GM21576 (cell line): ENCODE data around the gene METTL4.

Experiments
- ATAC-seq: cut with Tn5 transposase; IDR thresholded peaks from one replicate; pipeline ENCODE4 v1.9.1; 2021; ENCODE audit warnings: mild to moderate bottlenecking, moderate library complexity; ENCODE audit not compliant: unreplicated experiment

The METTL4 gene

DNA sequence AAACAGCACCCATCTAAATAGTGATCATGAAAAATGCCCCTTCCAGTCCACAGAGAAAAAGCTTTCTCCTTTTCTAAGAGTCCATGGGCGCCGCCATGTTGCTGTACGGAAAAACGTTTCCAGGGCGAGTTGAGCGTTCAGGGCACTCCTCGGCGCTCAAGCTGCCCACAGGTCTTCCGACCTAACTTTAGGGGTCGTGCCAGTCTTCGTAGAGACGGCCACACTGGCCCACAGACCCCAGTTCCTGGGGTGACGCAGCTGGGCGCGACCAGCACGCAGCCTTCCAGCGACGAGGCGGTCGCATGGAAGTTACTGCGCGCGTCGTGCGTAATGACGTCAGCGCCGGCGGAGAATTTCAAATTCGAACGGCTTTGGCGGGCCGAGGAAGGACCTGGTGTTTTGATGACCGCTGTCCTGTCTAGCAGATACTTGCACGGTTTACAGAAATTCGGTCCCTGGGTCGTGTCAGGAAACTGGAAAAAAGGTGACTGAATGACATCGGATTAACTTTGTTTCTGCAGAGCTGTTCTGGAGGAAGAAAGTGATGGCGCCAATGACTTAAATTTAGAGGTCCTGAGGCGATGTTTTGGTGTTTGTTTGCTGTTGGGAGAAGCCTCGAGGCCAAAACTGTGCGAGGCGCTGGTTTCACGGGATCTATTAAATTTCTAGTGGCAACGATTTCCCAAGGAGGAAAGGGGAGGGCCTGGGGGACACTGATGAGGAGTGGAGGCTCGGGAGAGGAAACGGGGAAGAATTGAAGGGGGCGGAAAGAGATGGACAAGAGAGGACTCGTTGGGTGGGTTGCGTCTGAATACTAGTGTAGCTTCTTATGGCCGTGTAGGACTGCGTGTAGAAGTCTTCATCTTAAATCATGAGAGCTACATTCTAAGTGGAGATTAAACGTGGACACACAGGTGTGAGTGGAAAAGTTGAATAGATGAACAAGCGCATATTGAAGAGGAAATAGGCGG lies at the start of gene METTL4, which contains the start of gene NDC80:
METTL4 (minus strand) TSS at position 306 of the 971 bp plus-strand sequence. CDS start 4,289 bp downstream, outside the sequence.
NDC80 (plus strand) TSS at position 358 of the 971 bp plus-strand sequence. CDS start 1,429 bp downstream, outside the sequence.
- ATAC-seq, result peak; percentile 77

DNA sequence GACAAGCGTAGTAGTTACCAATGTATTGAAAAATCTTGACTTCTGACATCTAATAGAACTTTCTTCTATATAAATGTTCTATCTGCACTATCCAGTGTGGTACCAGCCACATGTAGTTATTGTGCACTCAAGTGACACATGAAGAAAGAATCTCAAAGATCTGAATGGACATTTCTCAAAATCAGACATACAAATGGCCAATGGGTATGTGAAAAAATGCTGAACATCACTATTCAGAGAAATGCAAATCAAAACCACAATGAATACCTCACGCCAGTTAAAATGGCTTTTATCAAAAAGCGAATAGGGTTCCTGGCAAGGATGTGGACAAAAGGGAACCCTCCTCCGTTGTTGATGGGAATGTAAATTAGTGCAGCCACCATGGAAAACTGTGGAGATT lies 46.7 kb upstream of the METTL4 start:
- ATAC-seq, result no peak

GRCh38 chr18:2617401-2617998 lies 46.2 kb upstream of the METTL4 start:
- ATAC-seq, result no peak

DNA sequence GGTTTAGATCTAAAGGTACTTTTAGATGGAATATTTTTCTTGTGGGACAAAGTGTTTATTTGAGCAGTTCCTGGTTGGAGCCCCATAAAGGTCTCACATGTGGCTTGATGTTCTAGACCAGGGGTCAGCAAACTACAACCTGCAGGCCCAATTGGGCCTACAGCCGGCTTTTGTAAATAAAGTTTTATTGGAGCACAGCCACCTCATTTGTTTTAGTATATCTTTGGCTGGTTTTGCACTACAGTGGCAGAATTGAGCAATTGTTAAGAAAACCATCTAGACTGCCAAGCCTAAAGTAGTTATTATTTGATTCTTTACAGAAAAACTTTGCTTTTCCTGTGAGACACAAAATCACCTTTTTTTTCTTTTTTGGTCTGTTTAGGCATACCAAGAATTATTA lies 41.7 kb upstream of the METTL4 start:
- ATAC-seq, result no peak

DNA sequence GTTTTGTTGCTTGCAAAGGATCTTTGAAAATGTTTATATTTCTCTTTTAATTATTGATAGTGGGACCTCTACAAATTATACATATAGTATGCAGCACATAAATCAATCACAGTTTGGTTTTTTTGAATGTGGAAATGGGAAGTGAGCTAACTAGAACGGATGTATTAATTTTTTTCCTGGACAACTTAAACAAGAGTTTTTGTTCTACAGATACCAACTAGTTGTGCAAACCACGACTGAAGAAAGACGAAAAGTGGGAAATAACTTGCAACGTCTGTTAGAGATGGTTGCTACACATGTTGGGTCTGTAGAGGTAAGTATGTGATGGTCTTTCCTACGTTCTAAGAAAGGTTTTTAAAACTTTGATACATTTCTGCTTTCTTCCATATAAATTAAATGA lies 39.2 kb upstream of the METTL4 start:
- no peak for ATAC-seq

GRCh38 chr18:2609604-2610003 lies 38.3 kb upstream of the METTL4 start:
- ATAC-seq, result no peak

GRCh38 chr18:2606335-2606734 lies 35.0 kb upstream of the METTL4 start:
- no peak for ATAC-seq

DNA sequence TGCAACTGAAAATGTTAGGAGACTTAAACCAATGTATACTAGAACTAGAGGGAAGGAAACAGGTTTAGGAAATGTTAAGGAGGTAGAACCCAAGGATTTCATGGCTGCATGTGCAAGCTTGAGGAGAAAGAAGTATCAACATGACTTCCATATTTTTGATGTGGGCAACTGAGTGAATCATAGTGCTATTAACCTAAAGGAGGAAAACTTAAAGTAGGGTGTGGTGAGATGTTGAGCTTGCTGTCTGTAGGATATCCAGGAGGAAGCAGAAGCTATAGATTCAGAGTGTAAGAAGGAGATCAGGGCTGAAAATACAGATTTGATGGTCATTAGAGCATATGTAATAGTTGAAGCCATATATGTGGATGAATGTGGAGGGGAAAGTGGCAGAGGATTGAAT lies 31.5 kb upstream of the METTL4 start:
- ATAC-seq, result no peak

DNA sequence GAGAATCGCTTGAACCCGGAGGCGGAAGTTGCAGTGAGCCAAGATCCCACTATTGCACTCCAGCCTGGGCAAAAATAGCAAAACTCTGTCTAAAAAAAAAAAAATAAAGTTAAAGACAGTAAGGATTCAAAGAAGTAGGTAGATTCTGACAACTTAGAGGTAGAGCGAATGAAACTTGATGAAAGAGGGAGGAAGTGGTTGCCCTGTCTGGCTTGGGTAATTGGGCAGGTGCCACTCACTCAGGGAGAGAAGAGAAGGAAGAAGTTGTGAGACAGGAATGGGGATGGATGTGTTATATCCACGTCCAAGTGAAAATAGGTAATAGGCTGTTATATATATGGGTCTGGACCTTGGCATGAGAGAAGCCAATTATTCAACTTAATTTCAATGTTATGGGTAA lies 26.3 kb upstream of the METTL4 start:
- no peak for ATAC-seq

GRCh38 chr18:2590303-2590702 lies 19.0 kb upstream of the METTL4 start:
- ATAC-seq, result no peak

- ATAC-seq, result no peak
Observed at GRCh38 chr18:2589345-2590068, 18.2 kb upstream of the METTL4 start.

- no peak for ATAC-seq
Observed at GRCh38 chr18:2588666-2589344, 17.5 kb upstream of the METTL4 start.

GRCh38 chr18:2587788-2588187 lies 16.5 kb upstream of the METTL4 start:
- no peak for ATAC-seq

DNA sequence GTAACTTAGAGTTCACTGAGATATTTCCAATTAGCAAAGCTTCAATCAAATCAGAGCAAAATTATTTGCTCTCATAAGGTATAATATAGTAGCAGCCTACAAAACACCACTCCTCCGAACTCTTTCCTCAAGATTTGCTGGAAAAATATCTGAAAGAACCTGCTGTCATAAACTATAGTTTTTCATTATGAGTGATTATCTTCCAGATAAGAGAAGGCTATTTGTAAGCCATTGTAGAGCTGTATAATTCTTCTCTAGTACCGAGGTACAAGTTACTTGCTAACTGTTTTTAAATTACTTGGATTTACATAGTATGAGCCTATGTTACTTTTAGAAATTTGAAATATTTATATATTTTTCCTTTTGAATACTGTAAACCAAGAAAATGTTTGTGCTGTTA lies 2.1 kb upstream of the METTL4 start:
- no peak for ATAC-seq

- ATAC-seq, result no peak
Observed at GRCh38 chr18:2572892-2573291, 1.6 kb upstream of the METTL4 start.

GRCh38 chr18:2572171-2572569 lies 865 bp upstream of the METTL4 start:
- no peak for ATAC-seq

- ATAC-seq, result peak; percentile 47
Observed at GRCh38 chr18:2570772-2571199, 519 bp downstream of the METTL4 start.

- ATAC-seq, result no peak
Observed at GRCh38 chr18:2569338-2570207, 1.7 kb downstream of the METTL4 start.

- no peak for ATAC-seq
Observed at GRCh38 chr18:2568605-2569004, 2.7 kb downstream of the METTL4 start.

DNA sequence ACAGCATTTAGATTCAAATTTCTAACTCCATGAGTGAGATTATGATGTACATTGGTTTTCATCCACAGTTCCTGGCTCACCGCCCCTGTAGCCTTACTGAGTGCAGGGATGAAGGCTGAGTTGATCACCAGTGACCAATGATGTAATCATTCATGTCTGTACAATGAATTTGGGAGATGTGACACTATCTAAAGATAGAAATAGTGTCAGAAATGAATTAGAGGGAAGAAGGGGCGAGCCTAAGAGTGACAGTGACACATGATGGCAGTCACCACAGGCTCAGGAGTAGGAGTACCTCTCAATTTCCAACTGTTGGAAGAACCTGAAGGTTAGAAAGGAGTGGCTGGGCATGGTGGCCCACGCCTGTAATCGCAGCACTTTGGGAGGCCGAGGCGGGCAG lies 3.2 kb downstream of the METTL4 start:
- no peak for ATAC-seq
